GM12891 (cell line): ENCODE data around the gene NDUFB10.

Experiments
- POLR2A ChIP-seq: IDR thresholded peaks from 2 replicates; pipeline ENCODE4 v1.6.1; 2011; ENCODE audit warnings: low read depth, low read length, control low read depth
- POLR2AphosphoS5 ChIP-seq: IDR thresholded peaks from 2 replicates; pipeline ENCODE4 v1.6.1; 2011; ENCODE audit warnings: low read depth, low read length, control low read depth
- POU2F2 ChIP-seq: IDR thresholded peaks from 2 replicates; pipeline ENCODE4 v1.6.1; 2011; ENCODE audit warnings: low read depth, mild to moderate bottlenecking, control low read depth, low read length, moderate library complexity
- SPI1 ChIP-seq: IDR thresholded peaks from 2 replicates; pipeline ENCODE4 v1.6.1; 2011; ENCODE audit warnings: low read depth, low read length, control low read depth
- TAF1 ChIP-seq: IDR thresholded peaks from 2 replicates; pipeline ENCODE4 v1.6.1; 2011; ENCODE audit warnings: low read depth, low read length, control low read depth

DNA sequence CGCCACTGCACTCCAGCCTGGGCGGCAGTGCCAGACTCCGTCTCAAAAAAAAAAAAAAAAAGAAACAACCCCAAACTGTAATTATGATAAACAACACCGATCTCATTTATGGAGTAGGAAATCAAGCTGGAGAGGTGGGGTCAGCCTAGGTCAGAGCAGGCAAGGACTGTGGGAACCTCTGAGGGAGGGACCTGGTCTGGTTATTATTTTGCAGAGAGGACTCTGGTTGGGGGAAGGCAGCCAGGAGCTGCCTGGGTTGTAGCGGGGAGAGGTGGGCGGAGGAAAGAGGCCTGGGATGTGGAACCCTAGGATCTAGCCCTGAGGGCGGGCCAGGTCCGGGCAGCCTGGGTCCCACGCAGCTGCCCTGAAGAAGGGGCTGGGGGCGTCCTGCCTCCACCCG lies 30.2 kb upstream of the NDUFB10 start:
- TF ChIP-seq POLR2AphosphoS5 (no peak), POLR2A (no peak), TAF1 (no peak), SPI1 (no peak), POU2F2 (no peak)
